GM18517 (cell line): ENCODE results near the gene MPV17L.
"Not testable (repeated sequence)": the region's sequence is repeated elsewhere in the genome, so short reads cannot be mapped to it uniquely, and the experiment has no call there.

Experiments
- ATAC-seq: cut with Tn5 transposase; IDR thresholded peaks from one replicate; pipeline ENCODE4 v1.9.1; 2021; ENCODE audit warnings: mild to moderate bottlenecking, moderate library complexity; ENCODE audit not compliant: unreplicated experiment

The MPV17L gene

DNA sequence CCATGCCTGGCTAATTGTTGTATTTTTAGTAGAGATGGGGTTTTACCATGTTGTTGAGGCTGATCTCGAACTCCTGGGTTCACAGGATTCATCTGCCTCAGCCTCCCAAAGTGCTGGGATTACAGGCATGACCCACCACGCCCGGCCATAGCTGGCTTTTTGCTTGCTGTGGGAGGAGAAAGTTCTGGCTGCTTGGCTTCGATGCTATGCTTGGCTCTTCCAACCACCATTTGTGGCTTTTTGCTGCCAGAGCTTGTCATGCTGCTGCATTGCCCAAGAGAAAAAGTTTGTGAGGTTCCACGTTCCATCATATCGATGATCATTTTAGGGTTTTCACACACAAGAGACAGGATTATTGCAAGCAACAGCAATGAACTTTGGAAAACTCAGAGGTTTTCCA, 55.1 kb downstream of the MPV17L start:
- no peak for ATAC-seq

DNA sequence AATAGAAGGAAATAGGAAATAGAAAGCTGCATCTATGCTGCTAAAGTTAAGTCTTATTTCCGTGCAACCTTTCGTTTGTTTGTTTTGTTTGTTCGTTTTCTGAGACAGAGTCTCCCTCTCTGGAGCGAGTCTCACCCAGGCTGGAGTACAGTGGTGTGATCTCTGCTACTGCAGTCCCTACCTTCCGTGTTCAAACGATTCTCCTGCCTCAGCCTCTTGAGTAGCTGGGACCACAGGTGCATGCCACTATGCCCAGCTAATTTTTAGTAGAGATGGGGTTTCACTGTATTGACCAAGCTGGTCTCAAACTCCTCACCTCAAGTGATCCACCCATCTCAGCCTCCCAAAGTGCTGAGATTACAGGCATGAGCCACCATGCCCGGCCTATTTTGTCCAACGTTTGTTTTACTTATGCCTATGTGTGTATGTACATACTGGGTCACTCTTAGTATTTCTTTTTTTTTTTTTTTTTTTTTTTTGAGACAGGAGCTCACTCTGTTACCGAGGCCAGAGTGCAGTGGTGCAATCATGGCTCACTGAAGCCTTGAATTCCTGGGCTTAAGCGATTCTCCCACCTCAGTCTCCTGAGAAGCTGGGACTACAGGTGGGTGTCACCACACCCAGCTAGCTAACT, 55.7 kb downstream of the MPV17L start:
- no peak for ATAC-seq

- no peak for ATAC-seq
Observed at GRCh38 chr16:15452246-15452855, 56.8 kb downstream of the MPV17L start.

DNA sequence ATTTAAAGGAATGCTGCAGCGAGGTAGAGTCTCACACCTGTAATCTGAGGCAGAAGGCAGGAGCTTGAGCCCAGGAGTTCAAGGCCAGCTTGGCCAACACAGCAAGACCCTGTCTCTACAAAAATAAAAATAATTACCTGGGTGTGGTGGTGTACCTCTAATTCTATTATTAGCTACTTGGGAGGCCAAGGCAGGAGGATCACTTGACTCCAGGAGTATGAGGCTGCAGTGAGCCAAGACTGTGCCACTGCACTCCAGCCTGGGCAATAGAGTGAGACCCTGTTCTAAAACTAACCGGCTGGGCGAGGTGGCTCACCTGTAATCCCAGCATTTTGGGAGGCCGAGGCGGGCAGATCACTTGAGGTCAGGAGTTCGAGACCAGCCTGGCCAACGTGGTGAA, 57.7 kb downstream of the MPV17L start:
- ATAC-seq, result not testable (repeated sequence)

GRCh38 chr16:15454933-15455332, 59.4 kb downstream of the MPV17L start:
- ATAC-seq, result not testable (repeated sequence)

GRCh38 chr16:15457400-15457799, 61.8 kb downstream of the MPV17L start:
- ATAC-seq, result no peak

GRCh38 chr16:15457958-15458357, 62.4 kb downstream of the MPV17L start:
- ATAC-seq, result no peak

DNA sequence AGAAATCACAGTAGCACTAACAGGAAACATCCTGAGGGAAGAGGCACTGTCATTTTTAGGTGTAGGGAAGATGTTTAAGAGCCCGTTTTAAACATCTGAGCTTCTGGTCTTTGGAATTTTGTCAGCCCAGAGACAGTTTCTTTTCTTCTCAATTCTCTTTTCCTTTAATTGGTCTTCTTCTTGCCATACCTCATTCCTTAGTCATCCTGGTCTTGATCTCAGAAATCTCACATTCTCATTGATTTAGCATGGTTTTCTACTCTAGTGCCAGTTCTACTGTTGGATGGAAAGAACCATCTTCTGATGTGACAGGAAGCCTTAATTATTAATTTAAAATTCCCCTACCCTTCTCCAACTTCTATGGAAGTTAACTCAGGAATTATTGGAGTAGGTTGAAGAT, 64.2 kb downstream of the MPV17L start:
- no peak for ATAC-seq

DNA sequence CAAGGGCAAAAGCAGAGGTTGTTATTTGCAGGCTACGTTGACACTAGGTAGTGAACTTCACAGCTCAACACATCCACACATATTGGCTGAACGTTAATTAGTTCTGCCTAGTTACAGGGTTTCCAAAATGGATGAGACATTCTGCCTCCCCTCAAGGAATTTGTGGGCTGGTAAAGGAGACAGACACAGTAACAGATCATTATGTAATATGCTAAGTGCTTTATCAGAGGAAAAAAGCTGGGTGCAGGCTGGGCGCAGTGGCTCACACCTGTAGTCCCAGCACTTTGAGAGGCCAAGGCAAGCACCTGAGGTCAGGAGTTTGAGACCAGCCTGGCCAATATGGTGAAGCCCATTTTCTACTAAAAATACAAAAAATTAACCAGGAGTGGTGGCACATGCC, 65.0 kb downstream of the MPV17L start:
- ATAC-seq, result no peak

DNA sequence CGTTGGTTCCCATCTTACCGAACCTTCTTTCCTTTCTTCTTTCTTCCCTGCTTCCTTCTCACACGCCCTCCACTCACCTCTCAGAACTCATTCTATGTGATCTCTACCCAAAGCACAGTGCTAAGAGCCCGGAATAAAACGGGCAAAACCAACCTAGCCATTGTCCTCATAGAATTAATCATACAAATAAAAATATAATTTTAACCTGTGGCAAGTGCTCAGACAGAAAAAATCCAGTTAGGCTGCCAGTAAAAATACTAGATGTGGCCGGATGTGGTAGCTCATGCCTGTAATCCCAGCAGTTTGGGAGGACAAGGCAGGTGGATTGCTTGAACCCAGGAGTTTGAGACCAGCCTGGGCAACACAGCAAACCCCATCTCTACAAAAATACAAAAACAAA, 65.8 kb downstream of the MPV17L start:
- no peak for ATAC-seq
